GM21619 (cell line): ENCODE results near the gene FAM13A.
"Not testable (repeated sequence)": the region's sequence is repeated elsewhere in the genome, so short reads cannot be mapped to it uniquely, and the experiment has no call there.

Experiments
- ATAC-seq: cut with Tn5 transposase; IDR thresholded peaks from one replicate; pipeline ENCODE4 v1.9.1; 2021; ENCODE audit not compliant: unreplicated experiment

Gene FAM13A

GRCh38 chr4:88858752-88859151 is 198.2 kb downstream of the FAM13A start:
- ATAC-seq = peak; percentile 98

- no peak for ATAC-seq
Observed at GRCh38 chr4:88857588-88857987, 199.4 kb downstream of the FAM13A start.

- no peak for ATAC-seq
Observed at GRCh38 chr4:88854481-88854880, 202.5 kb downstream of the FAM13A start.

- not testable (repeated sequence) for ATAC-seq
Observed at GRCh38 chr4:88853583-88853982, 203.4 kb downstream of the FAM13A start.

- ATAC-seq = no peak
Observed at GRCh38 chr4:88846206-88846790, 210.7 kb downstream of the FAM13A start.

DNA sequence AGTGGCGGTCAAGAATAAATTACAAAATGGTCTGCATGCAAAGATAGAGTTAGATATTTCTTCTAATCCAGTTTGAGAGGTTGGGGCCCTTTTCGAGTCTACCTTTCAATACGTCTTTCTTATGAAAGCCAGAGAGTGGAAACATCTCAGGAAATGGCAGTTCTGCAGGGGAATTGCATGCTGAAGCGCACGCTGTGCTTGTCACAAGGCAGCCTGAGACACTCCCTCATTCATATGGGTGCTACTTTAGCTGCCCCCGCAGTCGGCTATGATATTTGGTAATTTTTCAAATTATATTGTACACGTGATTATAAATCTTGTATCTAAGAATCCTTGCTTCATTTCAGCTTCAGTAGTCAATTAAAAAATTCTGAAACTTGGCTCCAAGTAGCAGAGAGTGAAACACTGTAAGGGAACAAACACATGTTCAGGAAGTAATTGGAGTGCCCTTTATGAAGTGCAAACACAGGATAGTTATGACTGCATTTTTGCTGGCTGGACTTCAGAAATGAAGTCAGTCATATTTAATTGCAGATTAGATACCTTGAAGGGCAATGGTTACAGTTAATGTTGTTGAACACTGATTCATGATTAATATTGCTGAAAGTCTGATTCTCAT is 213.8 kb downstream of the FAM13A start:
- no peak for ATAC-seq

DNA sequence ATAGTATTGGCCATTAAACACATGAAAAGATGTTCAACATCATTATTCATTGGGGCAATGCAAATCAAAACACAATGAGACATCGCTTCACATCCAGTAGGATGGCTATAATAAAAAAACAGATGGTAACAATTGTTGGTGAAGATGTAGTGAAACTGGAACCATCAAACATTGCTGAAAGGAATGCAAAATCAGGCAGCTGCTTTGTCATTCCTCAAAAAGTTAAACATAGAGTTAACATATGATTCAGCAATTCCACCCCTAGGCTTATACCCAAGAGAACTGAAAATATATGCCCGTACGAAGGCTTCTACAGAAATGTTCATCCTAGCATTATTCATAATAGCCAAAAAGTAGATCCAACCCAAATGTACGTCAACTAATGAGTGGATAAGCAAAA is 215.3 kb downstream of the FAM13A start:
- no peak for ATAC-seq

DNA sequence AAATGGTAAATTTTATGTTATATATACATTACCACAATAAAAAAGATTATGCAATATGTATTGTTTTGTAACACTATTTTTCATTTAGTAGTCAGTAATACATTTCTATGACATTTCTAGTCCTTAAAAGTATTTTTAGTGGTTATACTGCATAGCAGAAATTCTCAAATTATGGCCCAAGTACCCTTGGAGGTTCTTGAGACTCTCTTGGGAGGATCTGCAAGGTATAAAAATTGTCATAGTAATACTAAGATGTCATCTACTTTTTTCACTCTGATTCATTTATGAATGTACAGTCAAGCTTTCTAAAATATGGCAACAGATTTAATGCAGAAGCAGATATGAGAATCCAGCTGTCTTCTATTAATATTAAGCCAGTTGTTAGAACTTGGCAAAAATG is 220.8 kb downstream of the FAM13A start:
- ATAC-seq = no peak

GRCh38 chr4:88831031-88831430 is 226.0 kb downstream of the FAM13A start:
- ATAC-seq = no peak

DNA sequence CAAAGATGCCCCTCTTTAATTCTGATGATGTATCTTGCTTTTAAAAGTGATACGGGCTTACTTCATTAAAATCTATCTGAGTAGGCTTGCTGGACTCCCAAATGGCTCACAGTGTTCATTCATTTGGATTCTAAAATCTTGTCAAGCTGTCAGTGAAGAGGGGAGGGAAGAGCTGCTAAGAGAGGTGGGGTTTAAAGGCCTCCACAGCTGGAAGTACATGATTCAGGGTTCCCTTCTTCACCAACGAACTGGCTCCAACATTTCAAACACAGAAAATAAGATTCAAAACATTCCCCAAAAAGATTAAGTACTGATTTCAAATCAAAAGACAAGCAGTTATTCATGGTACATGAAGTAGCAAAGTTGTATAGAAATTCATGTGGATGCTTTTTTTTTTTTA is 226.4 kb downstream of the FAM13A start:
- no peak for ATAC-seq

DNA sequence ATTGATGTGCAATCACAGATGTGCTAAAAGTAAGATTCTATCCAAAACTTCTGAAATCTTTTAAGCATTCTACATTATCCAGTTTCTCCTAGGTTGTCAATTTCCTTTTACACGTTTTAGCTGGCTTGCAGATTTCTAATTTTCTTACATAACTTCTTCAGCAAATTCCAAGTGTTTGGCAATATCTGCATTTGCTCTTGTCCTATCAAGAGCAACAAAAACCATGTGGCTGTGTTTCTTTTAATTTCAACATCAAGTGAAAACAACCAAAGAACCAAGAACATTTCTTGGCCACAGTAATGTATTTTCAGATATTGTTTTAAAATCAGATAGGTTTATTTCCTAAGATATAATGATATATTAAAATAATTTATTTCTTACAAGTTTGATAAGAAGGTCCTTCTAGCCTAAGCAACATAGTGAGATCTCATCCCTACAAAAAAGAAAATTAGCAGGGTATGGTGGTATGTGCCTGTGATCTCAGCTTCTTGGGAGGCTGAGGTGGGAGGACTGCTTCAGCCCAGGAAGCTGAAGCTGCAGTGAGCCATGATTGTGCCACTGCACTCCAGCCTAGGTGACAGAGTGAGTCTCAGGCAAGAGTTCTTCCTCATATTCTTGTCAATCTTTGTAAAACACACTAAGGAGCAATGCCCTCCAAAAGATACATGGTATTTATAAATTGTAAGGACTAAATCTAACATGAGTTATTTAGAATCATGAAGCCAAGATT is 228.0 kb downstream of the FAM13A start:
- no peak for ATAC-seq

DNA sequence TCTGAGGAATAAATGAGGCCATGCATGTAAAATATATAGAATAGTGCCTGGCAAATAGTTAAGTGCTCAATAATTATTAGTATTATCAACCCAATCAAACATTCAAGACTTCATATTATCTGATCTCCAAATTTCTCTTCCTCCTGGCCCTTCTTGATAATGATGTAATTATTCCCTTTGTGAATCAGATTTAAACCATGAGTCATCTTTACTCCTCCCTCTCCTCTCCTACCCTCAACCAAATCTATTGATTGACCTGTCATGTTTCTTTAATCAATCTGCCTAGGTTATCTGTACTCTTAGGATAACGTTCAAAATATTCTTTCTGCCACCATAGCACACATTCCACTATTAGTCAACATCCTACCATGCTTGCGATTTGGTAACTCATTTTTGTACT is 229.5 kb downstream of the FAM13A start:
- ATAC-seq = no peak

- ATAC-seq = no peak
Observed at GRCh38 chr4:88826771-88827170, 230.2 kb downstream of the FAM13A start.

DNA sequence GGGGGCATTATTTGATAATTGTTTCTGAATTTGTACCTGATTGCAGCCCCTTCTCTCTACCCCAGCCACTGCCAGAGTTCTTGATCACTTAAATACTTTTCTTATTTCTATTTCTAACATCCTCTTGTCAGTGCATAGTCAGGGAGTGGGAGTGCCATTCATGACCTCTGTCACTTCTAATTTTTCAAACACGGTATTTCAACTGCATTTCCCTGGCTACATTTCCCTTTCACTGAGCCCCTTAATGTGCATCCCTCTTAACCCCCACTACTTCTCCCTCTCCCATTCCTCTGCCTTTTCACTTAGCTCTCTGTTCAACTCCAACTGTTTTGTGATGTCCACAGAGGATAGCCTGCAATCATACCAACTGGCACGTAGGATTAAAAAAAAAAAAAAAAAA is 231.1 kb downstream of the FAM13A start:
- ATAC-seq = no peak

DNA sequence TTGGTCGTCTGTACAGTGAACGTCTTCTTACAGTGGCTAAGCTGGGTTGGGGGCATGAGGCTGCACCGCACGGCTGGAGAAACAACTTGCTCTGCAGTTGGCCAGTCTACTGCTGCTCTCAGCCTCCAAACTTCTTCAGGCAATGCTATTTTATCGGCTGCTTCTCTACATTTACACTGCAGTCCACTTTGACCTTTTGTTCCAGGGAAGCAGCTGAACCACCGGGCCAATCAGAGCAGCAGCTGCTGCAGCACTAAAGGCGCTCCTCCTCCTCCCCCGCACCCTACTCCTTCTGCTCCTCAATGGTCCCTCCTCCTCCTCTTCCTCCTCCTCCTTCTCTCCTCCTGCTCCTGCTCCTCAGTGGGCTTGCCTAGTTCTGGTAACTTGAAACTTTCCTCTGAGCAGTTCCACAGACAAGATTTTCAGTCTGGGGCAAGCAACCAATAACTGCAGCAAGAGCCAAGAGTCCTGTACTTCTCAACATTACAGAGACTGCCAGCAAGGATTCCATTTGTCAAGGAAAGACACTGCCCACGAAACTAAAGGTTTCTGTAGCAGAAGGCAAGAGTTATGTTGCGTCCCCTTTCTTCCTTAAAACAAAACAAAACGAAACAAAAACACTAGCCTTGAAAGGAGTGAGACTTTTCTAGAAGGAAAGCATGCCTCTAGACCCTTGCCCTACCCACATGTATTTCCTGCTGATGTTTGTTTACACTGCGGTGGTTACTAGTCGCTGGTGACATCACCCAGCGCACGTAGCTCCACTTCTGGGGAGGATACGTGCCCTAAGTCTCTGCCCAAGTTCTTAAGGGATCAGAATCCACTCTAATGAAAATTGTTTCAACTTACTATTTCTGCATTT is 233.7 kb downstream of the FAM13A start:
- peak; percentile 97 for ATAC-seq

DNA sequence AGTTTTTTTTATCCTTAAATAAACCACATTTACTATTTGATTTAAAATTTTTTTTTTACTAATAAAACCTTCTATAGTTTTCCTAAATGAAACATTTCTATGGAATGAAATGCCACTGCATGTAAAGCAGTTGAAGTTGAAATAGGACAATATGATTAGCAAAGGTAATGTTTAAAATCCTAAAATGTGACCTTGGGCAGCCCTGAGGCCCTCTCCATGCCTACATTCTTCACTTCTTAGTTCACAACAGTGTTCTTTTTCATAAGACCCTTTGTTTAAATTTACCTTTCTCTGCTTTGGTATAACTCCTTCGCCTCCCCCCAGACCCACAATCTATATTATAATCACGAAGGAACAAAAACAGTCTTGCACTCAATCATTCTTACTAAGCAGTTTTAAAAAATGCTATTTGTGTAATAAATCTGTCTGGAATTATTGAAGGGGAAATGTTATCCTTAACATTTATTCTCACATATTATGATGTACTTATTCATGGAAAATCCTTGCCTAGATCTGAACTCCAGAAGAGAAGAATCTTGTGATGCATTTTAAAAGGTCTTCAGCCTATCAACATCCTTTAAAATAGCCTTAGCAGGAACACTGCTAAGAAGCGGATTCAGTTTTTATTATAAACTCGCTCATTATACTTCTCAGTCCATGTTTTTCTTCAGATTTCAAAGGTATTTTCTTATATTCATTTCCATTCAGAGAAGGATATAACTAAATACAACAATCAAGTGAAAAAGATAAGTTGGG is 234.8 kb downstream of the FAM13A start:
- ATAC-seq = no peak

- ATAC-seq = no peak
Observed at GRCh38 chr4:88821522-88821921, 235.5 kb downstream of the FAM13A start.

GRCh38 chr4:88820698-88821415 is 236.1 kb downstream of the FAM13A start:
- no peak for ATAC-seq

DNA sequence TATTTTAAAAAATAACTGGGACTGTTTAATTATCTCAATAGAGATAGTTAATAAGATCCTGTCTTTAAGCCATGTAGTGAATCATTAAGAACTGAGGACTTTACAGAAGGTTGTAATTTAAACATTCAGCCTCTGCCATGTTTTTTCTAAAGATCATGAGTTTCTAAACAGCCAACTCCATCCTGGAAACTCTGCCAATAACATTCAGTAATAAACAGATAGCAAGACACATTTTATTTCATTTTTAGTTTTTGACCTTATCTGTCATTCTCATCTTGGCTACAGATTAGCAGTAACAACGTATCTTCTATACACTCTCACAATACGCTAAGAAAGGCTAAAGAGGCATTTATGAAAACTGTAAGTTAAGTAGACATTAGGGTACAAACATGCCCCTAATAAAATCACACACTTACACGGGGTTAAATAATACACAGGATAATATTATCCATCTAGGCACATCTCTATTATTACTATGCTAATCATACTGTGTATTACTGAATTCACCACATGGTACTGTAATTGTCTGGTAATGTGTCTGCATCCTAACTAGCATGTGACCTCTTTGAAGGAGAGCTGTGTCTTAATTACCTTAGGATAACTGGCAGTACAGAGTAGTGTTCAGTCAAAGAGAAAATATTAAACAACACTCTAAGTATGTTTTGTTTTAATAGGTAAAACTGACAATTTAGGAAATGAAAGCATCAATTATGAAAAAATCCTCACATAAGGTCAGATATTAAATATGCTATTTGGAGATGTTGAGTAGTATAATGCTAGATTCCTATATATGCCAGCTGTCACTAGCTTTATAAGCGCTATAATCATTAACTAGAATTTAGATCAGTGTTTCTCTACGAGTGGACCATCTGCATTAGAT is 236.9 kb downstream of the FAM13A start:
- no peak for ATAC-seq
